GM12864 (cell line): ENCODE data around the gene PLD1.

Experiments
- DNase-seq: peaks from one replicate; pipeline ENCODE4 v3.0.0-alpha.2; 2011; ENCODE audit warnings: low read depth
- H3K4me3 ChIP-seq: 2 replicates; pipeline ENCODE4 v1.5.1; 2011; ENCODE audit warnings: mild to moderate bottlenecking, low read depth, low read length, control low read depth
- TF ChIP-seq, protein P1 (sequence below): IDR thresholded peaks from 2 replicates; pipeline ENCODE4 v1.5.1; 2011; ENCODE audit warnings: low read depth, mild to moderate bottlenecking, moderate library complexity, low read length, control low read depth, inconsistent platforms; ENCODE audit errors: missing control alignments

The PLD1 gene

DNA sequence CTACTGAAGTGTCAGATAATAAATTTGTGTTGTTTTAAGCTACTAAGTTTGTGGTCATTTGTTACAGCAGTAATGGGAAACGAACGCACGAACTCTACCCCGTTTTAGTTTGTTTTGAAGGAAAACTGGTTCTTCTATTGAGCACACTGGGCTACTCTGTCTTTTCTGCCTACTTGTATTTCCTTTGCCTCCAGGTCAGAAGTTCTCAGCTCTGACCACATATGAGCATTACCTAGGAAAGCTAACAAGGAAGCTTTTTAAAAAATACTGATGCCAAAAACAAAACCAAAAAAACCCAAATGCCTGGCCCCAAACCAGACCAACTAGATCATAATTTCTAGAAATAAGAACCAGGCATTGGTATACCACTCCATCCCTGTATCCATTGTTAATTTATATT, 193.5 kb downstream of the PLD1 start:
- no peak overlapping the region for H3K4me3 ChIP-seq
- no peak for DNase-seq

DNA sequence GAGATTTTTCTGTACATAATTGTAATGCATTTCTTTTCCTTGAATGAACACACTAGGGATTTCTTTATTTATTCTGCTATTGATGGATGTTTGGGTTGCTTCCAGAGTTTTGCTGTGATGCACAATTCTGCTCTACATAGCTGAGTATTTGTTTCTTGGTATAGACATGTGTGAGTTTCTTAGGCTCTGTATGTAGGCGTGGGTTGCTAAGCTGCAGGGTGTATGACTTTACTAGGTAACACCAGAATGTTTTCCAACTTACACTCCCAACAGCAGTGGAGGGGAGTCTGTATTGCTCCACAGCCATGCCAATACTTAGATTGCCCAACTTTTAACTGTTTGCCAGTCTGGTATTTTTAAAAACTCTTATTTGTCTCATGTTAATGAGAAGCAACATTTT, 194.6 kb downstream of the PLD1 start:
- no peak for DNase-seq
- TF ChIP-seq, protein P1, sequence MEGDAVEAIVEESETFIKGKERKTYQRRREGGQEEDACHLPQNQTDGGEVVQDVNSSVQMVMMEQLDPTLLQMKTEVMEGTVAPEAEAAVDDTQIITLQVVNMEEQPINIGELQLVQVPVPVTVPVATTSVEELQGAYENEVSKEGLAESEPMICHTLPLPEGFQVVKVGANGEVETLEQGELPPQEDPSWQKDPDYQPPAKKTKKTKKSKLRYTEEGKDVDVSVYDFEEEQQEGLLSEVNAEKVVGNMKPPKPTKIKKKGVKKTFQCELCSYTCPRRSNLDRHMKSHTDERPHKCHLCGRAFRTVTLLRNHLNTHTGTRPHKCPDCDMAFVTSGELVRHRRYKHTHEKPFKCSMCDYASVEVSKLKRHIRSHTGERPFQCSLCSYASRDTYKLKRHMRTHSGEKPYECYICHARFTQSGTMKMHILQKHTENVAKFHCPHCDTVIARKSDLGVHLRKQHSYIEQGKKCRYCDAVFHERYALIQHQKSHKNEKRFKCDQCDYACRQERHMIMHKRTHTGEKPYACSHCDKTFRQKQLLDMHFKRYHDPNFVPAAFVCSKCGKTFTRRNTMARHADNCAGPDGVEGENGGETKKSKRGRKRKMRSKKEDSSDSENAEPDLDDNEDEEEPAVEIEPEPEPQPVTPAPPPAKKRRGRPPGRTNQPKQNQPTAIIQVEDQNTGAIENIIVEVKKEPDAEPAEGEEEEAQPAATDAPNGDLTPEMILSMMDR = no peak
- H3K4me3 ChIP-seq = no peak overlapping the region

More for the DNA sequence above, 193.5 kb downstream of the PLD1 start:
- TF ChIP-seq, protein P1 = no peak

DNA sequence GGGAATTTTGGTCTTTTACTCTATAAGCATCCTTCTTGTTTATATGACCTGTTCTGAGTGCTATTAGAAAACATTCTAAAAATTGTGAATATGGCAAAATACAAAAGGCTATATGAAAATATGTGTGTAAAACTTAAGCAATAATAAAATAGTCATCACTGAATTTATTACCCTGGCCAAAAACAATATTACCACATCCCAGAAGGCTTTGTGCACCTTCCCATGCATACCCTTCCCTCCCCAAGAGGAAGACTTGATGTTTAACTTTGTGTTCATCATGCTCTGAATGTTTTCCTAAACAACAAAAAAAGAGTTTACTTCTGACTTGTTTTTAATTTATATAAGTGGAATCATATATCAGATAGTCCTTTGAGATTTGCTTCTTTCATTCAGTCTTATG, 195.0 kb downstream of the PLD1 start:
- TF ChIP-seq, protein P1 = no peak
- H3K4me3 ChIP-seq = no peak overlapping the region
- DNase-seq = no peak

DNA sequence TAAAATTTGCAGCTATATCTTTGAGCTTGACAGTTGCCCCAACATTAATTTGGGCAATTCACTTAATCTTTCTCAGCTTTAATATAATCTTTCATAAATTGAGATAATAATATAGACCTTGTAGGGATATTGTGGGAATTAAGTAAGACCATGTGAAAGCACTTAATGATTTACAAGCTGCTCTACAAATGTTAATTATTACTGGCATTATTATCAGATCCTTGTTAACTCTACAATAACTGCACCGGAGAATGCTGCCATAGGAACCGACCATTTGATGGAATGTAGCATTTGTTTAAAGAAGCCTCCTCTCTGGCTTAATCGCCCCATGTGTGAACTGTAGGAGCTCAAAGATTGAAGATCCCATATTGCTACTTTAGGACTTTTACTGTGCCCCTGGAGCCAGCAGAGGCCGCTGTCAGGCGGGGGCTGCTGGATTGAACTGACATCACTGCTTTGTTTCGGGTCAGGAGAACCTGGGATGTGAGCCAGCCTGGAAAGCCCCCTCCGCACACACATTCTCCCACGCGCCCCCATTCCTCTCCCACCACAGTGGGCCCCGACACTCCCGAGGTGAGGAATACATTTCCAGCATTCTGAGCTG, 195.9 kb downstream of the PLD1 start:
- TF ChIP-seq, protein P1 = peak; percentile 40
- DNase-seq = no peak
- no peak overlapping the region for H3K4me3 ChIP-seq

DNA sequence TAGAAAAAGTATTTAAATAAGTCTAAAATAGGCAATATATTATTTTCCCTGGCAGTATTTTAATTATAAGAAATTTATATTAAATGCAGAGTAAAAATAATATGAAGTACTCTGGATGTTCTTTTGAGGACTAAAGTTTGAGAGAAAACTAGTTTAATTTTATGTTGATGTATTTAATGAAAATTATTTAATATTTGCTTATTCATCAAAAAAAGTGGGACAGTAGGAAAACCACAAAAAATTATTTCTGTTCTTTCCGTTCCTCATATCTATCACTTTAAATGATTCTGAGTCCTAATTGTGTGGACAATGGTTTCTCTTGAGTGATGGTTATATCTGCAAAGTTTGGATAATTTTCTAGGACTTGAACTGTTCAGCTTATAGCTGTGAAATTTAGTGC, 202.8 kb downstream of the PLD1 start:
- TF ChIP-seq, protein P1 = no peak
- no peak for DNase-seq
- no peak overlapping the region for H3K4me3 ChIP-seq

DNA sequence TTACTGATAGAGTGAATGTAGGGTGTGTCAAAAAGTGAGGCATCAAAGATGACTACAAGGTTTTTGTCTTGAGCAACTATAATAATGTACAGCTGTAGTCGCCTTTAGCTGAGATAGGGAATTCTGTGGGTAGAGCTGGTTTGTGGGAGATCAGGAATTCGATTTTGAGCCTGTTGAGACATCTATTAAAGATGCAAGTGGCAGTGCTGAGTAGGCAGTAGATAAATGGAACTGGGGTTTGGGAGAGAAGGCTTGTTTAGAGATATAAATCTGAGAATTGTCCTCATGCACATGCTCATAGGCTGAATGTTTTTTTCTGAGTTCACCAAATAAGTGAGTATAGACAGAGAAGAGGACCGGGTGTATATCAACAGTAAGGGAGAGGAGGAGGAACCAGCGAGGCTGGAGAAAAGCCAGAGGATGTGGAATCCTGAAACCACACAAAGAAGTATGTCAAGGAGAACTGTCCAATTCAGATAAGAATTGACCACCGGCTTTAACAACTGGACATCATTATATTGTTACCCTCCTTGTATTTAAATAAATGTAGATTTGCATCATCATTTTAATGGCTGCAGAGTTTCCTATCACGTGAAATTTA, 204.0 kb downstream of the PLD1 start:
- DNase-seq = no peak
- H3K4me3 ChIP-seq = no peak overlapping the region
- TF ChIP-seq, protein P1 = no peak

DNA sequence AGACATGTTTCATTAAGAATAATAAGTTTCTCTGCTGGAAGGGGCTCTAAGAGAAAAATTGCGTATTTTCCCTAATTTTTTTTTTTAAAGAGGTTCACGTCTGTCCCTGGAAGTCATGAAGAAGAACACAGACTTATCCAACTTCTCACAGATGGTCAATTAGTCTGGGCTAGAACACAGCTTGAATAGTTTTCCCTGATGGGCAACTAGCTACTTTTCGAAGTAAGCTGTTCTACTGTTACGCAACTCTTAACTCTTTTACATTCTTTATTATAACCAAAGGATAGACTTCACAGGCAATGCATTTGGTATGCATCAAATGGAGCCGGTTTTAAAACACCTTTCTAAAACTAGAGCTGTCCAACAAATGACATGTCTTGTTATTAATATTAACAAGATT, 205.9 kb downstream of the PLD1 start:
- DNase-seq = no peak
- TF ChIP-seq, protein P1 = no peak
- H3K4me3 ChIP-seq = no peak overlapping the region
